Body of pancreas (tissue), 4 donors: Measurements from ENCODE around the gene NTSR1.

ENCODE experiments used
- CTCF ChIP-seq, 7 experiments: fragments of 450-650 bp in 4 of 7; fragments of 200-600 bp in 3 of 7; sonication (generic) in 3 of 7; IDR thresholded peaks; one replicate each; pipeline ENCODE4 v1.5.1; 2016 to 2019; ENCODE audit warnings: antibody characterized with exemption in 7 of 7
- POLR2A ChIP-seq, 3 donors: fragments of 450-650 bp; IDR thresholded peaks; one replicate each; pipeline ENCODE4 v1.6.1; 2016; ENCODE audit warnings: antibody characterized with exemption in 3 of 3, mild to moderate bottlenecking in 2 of 3

GRCh38 chr20:62708591-62709536 is at the start of gene NTSR1:
- TF ChIP-seq CTCF (IDR thresholded peaks at IDR 0.05), result no peak
- TF ChIP-seq POLR2A (IDR thresholded peaks at IDR 0.05), result no peak
